H1 (cell line): ENCODE data around the gene COL25A1. TPM values are rescaled to one million over a fixed set of nuclear protein-coding genes. Genes with fewer than 3 reads are reported as not detected.

ENCODE experiments used
- CTCF ChIA-PET: fragments of 300-600 bp; sonication (Branson Sonifier 250); formaldehyde crosslinking; loops from one replicate; lab custom pipeline; 2021; ENCODE audit not compliant: partially characterized antibody; lab: Charles Lee
- POLR2A ChIA-PET: fragments of 300-600 bp; sonication (Branson Sonifier 250); formaldehyde crosslinking; loops from one replicate; lab custom pipeline; 2021; ENCODE audit warnings: inconsistent platforms; ENCODE audit not compliant: partially characterized antibody; lab: Charles Lee
- DNase-seq, 2 experiments: peaks; one replicate each; pipeline versions ENCODE4 v3.0.0 to v3.0.0-alpha.2; 2010 to 2022; ENCODE audit warnings: low spot score in 2 of 2, low read depth in 1 of 2, mixed read lengths in 1 of 2
- FAIRE-seq: peaks from 2 replicates; lab custom pipeline; 2011; peaks lifted over from hg19 to GRCh38; lab: Jason Lieb, UNC
- H2AFZ ChIP-seq: 2 replicates; pipeline ENCODE4 v1.8.1; 2012; ENCODE audit warnings: low read length, inconsistent platforms
- H2AK5ac ChIP-seq: 2 replicates; pipeline ENCODE4 v1.6.1; 2013; ENCODE audit warnings: low read depth, low read length
- H2BK120ac ChIP-seq: replicated peaks from 2 replicates; pipeline ENCODE3; 2013; ENCODE audit warnings: low read depth, low read length, inconsistent platforms
- H2BK12ac ChIP-seq: 2 replicates; pipeline ENCODE4 v1.6.1; 2013; ENCODE audit warnings: low read depth, low read length
- H2BK15ac ChIP-seq: 2 replicates; pipeline ENCODE4 v1.6.1; 2013; ENCODE audit warnings: low read length
- H2BK20ac ChIP-seq: 2 replicates; pipeline ENCODE4 v1.6.1; 2013; ENCODE audit warnings: low read length
- H2BK5ac ChIP-seq: 2 replicates; pipeline ENCODE4 v1.6.1; 2013; ENCODE audit warnings: low read depth, low read length
- H3K14ac ChIP-seq: 2 replicates; pipeline ENCODE4 v1.6.1; 2013; ENCODE audit warnings: inconsistent platforms; ENCODE audit not compliant: insufficient read length
- H3K18ac ChIP-seq: 2 replicates; pipeline ENCODE4 v1.6.1; 2013; ENCODE audit warnings: low read length; ENCODE audit errors: extremely low read depth
- H3K23ac ChIP-seq: 2 replicates; pipeline ENCODE4 v1.6.1; 2013; ENCODE audit warnings: inconsistent platforms; ENCODE audit not compliant: insufficient read length
- H3K23me2 ChIP-seq: 2 replicates; pipeline ENCODE4 v1.6.1; 2013; ENCODE audit warnings: low read depth, low read length
- H3K27ac ChIP-seq: 2 replicates; pipeline ENCODE4 v1.6.1; 2011; ENCODE audit warnings: low read depth, low read length, inconsistent platforms
- H3K27me3 ChIP-seq, 4 experiments: replicated peaks in 1 of 4; 1 replicate in 1 of 4; 2 replicates in 3 of 4; pipeline versions ENCODE4 v1.6.1 to v1.8.1; 2011 to 2013; ENCODE audit warnings: low read length in 3 of 4, mild to moderate bottlenecking in 3 of 4, inconsistent platforms in 2 of 4, mixed read lengths in 2 of 4, moderate library complexity in 1 of 4; ENCODE audit not compliant: control insufficient read depth in 3 of 4, insufficient read depth in 3 of 4; ENCODE audit errors: extremely low read depth in 1 of 4
- H3K36me3 ChIP-seq, 4 experiments: 2 replicates each; pipeline versions ENCODE4 v1.6.1 to v1.8.1; 2011 to 2013; ENCODE audit warnings: mild to moderate bottlenecking in 4 of 4, low read length in 3 of 4, moderate library complexity in 2 of 4, control low read depth in 1 of 4, inconsistent platforms in 1 of 4; ENCODE audit not compliant: insufficient read depth in 4 of 4, control insufficient read depth in 2 of 4
- H3K4ac ChIP-seq: replicated peaks from 2 replicates; pipeline ENCODE3; 2013; ENCODE audit warnings: low read length, low read depth, mixed read lengths, inconsistent platforms; ENCODE audit not compliant: insufficient read length
- H3K4me1 ChIP-seq, 4 experiments: replicated peaks in 1 of 4; 1 replicate in 1 of 4; 2 replicates in 3 of 4; pipeline versions ENCODE4 v1.6.1 to v1.8.1; 2011 to 2013; ENCODE audit warnings: low read length in 3 of 4, inconsistent platforms in 2 of 4, mixed read lengths in 1 of 4; ENCODE audit not compliant: insufficient read depth in 4 of 4, control insufficient read depth in 3 of 4
- H3K4me2 ChIP-seq, 2 experiments: 2 replicates each; pipeline versions ENCODE4 v1.6.1 to v1.8.1; 2011 to 2013; ENCODE audit warnings: low read depth in 2 of 2, low read length in 2 of 2, control low read depth in 1 of 2, inconsistent platforms in 1 of 2, mild to moderate bottlenecking in 1 of 2; ENCODE audit not compliant: insufficient read depth in 1 of 2
- H3K4me3 ChIP-seq, 4 experiments: fragments of 200-600, 300-600 bp in 1 of 4; sonication (generic), shearing (Covaris generic), sonication (Bioruptor Twin) in 1 of 4; 2 replicates each; pipeline versions ENCODE4 v1.5.1 to v1.8.1; 2011 to 2016; ENCODE audit warnings: low read length in 4 of 4, low read depth in 3 of 4, control low read depth in 2 of 4, inconsistent platforms in 2 of 4, mild to moderate bottlenecking in 2 of 4, mixed read lengths in 1 of 4, moderate library complexity in 1 of 4; ENCODE audit not compliant: insufficient read depth in 2 of 4; ENCODE audit errors: extremely low read depth in 1 of 4
- H3K56ac ChIP-seq: replicated peaks from 2 replicates; pipeline ENCODE3; 2013; ENCODE audit warnings: low read depth, mild to moderate bottlenecking, mixed read lengths, low read length, inconsistent platforms; ENCODE audit not compliant: insufficient read length
- H3K79me1 ChIP-seq: 2 replicates; pipeline ENCODE4 v1.6.1; 2013; ENCODE audit warnings: low read depth, low read length, control low read depth
- H3K79me2 ChIP-seq, 2 experiments: 2 replicates each; pipeline versions ENCODE4 v1.6.1 to v1.8.1; 2012 to 2013; ENCODE audit warnings: low read length in 2 of 2, mild to moderate bottlenecking in 2 of 2, inconsistent platforms in 1 of 2; ENCODE audit not compliant: insufficient read depth in 2 of 2, control insufficient read depth in 1 of 2
- H3K9ac ChIP-seq, 4 experiments: replicated peaks in 1 of 4; 1 replicate in 1 of 4; 2 replicates in 3 of 4; pipeline versions ENCODE4 v1.6.1 to v1.8.1; 2011 to 2013; ENCODE audit warnings: low read depth in 3 of 4, low read length in 3 of 4, control low read depth in 2 of 4, mild to moderate bottlenecking in 2 of 4, moderate library complexity in 2 of 4, inconsistent platforms in 1 of 4; ENCODE audit errors: extremely low read depth in 1 of 4
- H3K9me3 ChIP-seq, 2 experiments: 2 replicates each; pipeline versions ENCODE4 v1.6.1 to v1.8.1; 2012 to 2013; ENCODE audit warnings: mild to moderate bottlenecking in 2 of 2, moderate library complexity in 2 of 2, control low read depth in 1 of 2, inconsistent platforms in 1 of 2, low read depth in 1 of 2, low read length in 1 of 2, mixed read lengths in 1 of 2; ENCODE audit not compliant: insufficient read depth in 2 of 2
- H4K20me1 ChIP-seq, 2 experiments: replicated peaks in 1 of 2; 2 replicates each; pipeline versions ENCODE3 to v1.8.1; 2011 to 2013; ENCODE audit warnings: inconsistent platforms in 2 of 2, low read length in 2 of 2, mild to moderate bottlenecking in 1 of 2; ENCODE audit not compliant: insufficient read depth in 2 of 2, control insufficient read depth in 1 of 2
- H4K5ac ChIP-seq: 2 replicates; pipeline ENCODE4 v1.6.1; 2013; ENCODE audit warnings: low read length, low read depth, mixed read lengths, inconsistent platforms; ENCODE audit not compliant: insufficient read length
- H4K8ac ChIP-seq: 2 replicates; pipeline ENCODE4 v1.8.0; 2013; ENCODE audit warnings: mild to moderate bottlenecking, moderate library complexity, low read length, inconsistent platforms; ENCODE audit not compliant: insufficient read depth; ENCODE audit errors: extremely low read depth
- H4K91ac ChIP-seq: replicated peaks from 2 replicates; pipeline ENCODE3; 2013; ENCODE audit warnings: low read length, mixed read lengths, inconsistent platforms; ENCODE audit not compliant: insufficient read length
- MAFK ChIP-seq: IDR thresholded peaks from 2 replicates; pipeline ENCODE4 v1.6.1; 2012; ENCODE audit warnings: low read depth, mild to moderate bottlenecking, improper control_type of control experiment, low read length
- POLR2A ChIP-seq, 2 experiments: IDR thresholded peaks; 1 replicate in 1 of 2; 2 replicates in 1 of 2; pipeline ENCODE4 v1.6.1; 2011; ENCODE audit warnings: low read depth in 2 of 2, low read length in 2 of 2, mild to moderate bottlenecking in 2 of 2; ENCODE audit errors: control extremely low read depth in 1 of 2
- SP2 ChIP-seq: IDR thresholded peaks from 2 replicates; pipeline ENCODE4 v1.6.1; 2012; ENCODE audit warnings: mild to moderate bottlenecking, low read length, inconsistent platforms
- SUZ12 ChIP-seq: fragments of 200-600 bp; sonication (generic); IDR thresholded peaks from 2 replicates; pipeline ENCODE4 v1.6.1; 2012; ENCODE audit warnings: mild to moderate bottlenecking, inconsistent platforms, low read length, moderate library complexity, mixed read lengths
- TAF1 ChIP-seq: IDR thresholded peaks from 2 replicates; pipeline ENCODE4 v1.6.1; 2011; ENCODE audit warnings: mild to moderate bottlenecking, low read depth, low read length
- TBP ChIP-seq: IDR thresholded peaks from 2 replicates; pipeline ENCODE4 v1.6.1; 2011; ENCODE audit warnings: low read depth, low read length, improper control_type of control experiment
- TCF12 ChIP-seq: IDR thresholded peaks from 2 replicates; pipeline ENCODE4 v1.6.1; 2011; ENCODE audit warnings: low read depth, mild to moderate bottlenecking, low read length
- ZNF274 ChIP-seq: IDR thresholded peaks from 2 replicates; pipeline ENCODE4 v1.7.0; 2012; ENCODE audit warnings: low read length, borderline replicate concordance; ENCODE audit errors: extremely low read depth
- WGBS, 2 experiments: shearing (Covaris generic) in 1 of 2; methylation state at CpG; one replicate each; pipeline versions ENCODE4 v1.1.6 to v1.1.7; 2013 to 2015; ENCODE audit warnings: low lambda C conversion rate in 2 of 2, mixed read lengths in 2 of 2, inconsistent platforms in 1 of 2, low coverage in 1 of 2, missing lambda C conversion rate in 1 of 2; ENCODE audit not compliant: insufficient replicate concordance in 2 of 2, insufficient coverage in 1 of 2, insufficient read length in 1 of 2; ENCODE audit errors: extremely low coverage in 1 of 2, missing lambda C conversion rate in 1 of 2; 5-methylcytosine and 5-hydroxymethylcytosine counted together
- polyA plus RNA-seq, 7 experiments: library from polyadenylated mRNA; depleted of rRNA in 3 of 7; stranded (reverse) in 5 of 7; unstranded in 2 of 7; fragments of >200 nt in 5 of 7; fragments of 200-250 nt in 2 of 7; gene quantifications; 1 replicate in 5 of 7; 2 replicates in 1 of 7; 4 replicates in 1 of 7; pipeline versions ENCODE4 v1.2.1 to v1.2.3, GENCODE V29; 2011 to 2013; ENCODE audit warnings: missing spikeins in 2 of 7, mixed read lengths in 2 of 7
- total RNA-seq: library from RNA; stranded (reverse); fragmentation: NEBNext Ultra II Directional; extraction: Animal tissue kit (Norgen Biotek cat#: 25700); gene quantifications from 2 replicates; pipeline ENCODE4 v1.2.1, GENCODE V29; 2021
- TF ChIP-seq, protein P1 (sequence below): IDR thresholded peaks from 2 replicates; pipeline ENCODE4 v1.6.1; 2012; ENCODE audit warnings: inconsistent platforms

Gene COL25A1
- total and polyA plus RNA-seq, 2 of the 8 experiments (the other 6 are each of a cell fraction or from before 2014, with no cell fraction given), result 1.1 to 8.3 TPM

DNA sequence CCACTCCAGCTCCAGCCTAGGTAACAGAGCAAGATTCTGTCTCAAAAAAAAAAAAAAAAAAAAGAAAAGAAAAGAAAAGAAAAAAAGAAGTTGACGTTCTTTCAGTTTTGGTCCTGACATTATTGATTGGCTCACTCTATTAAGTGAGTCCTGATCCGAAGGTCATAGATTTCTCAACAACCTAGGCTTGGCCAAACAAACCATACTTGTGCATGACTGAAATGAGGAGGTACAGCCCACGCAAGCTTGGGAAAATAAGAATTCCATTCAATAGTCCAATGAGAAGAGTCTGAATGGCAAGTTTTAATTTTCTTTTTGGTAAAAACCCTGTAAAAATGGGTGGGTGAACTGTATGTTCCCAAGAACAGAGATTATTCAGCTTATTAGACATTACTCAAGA is 536.4 kb downstream of the COL25A1 start:
- ChIA-PET CTCF (no interaction called here), POLR2A (no interaction called here)
- Histone ChIP-seq H3K18ac (no peak overlapping the region), H3K4me2 (no peak overlapping the region), H3K23ac (no peak overlapping the region), H4K8ac (no peak overlapping the region), H3K56ac (no peak overlapping the region), H3K27me3 (peaks cover 0 to 6% (median 3%) of the 10 kb centered on the region in 4 experiments; a peak in 5 of 7 replicates), H3K23me2 (peaks cover 11% of the 10 kb centered on the region), H3K4ac (no peak overlapping the region), H2BK15ac (no peak overlapping the region), H3K4me1 (peaks cover 0 to 4% (median under 1%) of the 10 kb centered on the region in 4 experiments; a peak in 3 of 7 replicates), H4K91ac (no peak overlapping the region), H3K14ac (no peak overlapping the region), H3K79me1 (no peaks in the 10 kb centered on the region), H3K27ac (no peak overlapping the region), H3K9ac (no peak overlapping the region), H3K79me2 (no peaks in the 10 kb centered on the region), H3K4me3 (no peak overlapping the region), H2BK20ac (no peak overlapping the region), H3K36me3 (no peaks in the 10 kb centered on the region), H2BK12ac (no peak overlapping the region), H4K20me1 (no peaks in the 10 kb centered on the region), H4K5ac (no peak overlapping the region), H2AFZ (no peak overlapping the region), H2BK5ac (no peak overlapping the region), H2BK120ac (no peak overlapping the region), H3K9me3 (no peaks in the 10 kb centered on the region), H2AK5ac (no peak overlapping the region)
- no peak for DNase-seq
- TF ChIP-seq TBP (no peak), SP2 (no peak), TCF12 (no peak), TAF1 (no peak), ZNF274 (no peak), MAFK (no peak), POLR2A (IDR thresholded peaks at IDR 0.05; ENCODE audit: control extremely low read depth in 1 of 2, low read depth in 2 of 2, low read length in 2 of 2) (no peak), SUZ12 (no peak)
- TF ChIP-seq, protein P1, sequence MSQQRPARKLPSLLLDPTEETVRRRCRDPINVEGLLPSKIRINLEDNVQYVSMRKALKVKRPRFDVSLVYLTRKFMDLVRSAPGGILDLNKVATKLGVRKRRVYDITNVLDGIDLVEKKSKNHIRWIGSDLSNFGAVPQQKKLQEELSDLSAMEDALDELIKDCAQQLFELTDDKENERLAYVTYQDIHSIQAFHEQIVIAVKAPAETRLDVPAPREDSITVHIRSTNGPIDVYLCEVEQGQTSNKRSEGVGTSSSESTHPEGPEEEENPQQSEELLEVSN, result no peak
- WGBS, 2 experiments, result 92% methylated on average over 3 of the region's 3 CpGs; no CpG with 5 or more reads in 1 of the 2 experiments
- FAIRE-seq, result no peak
